SH-SY5Y (cell line): Measurements from ENCODE around the gene TSSK2.

Experiments used
- GATA2 ChIP-seq: IDR thresholded peaks from 2 replicates; pipeline ENCODE4 v1.6.1; 2011; ENCODE audit warnings: mild to moderate bottlenecking, low read depth, low read length
- GATA3 ChIP-seq: IDR thresholded peaks from 2 replicates; pipeline ENCODE4 v1.6.1; 2011; ENCODE audit warnings: low read depth, mild to moderate bottlenecking, low read length, moderate library complexity

GRCh38 chr22:19138217-19139000, 7.3 kb downstream of the TSSK2 start:
- TF ChIP-seq GATA2 (no peak), GATA3 (no peak)
